Activated T-cell treated with anti-CD3 and anti-CD28 coated beads, Interleukin-2, amount 50 U/mL, for 24 hours (primary cell): Measurements from ENCODE around the gene RPAP3.
"Not testable (repeated sequence)": the region's sequence is repeated elsewhere in the genome, so short reads cannot be mapped to it uniquely, and the experiment has no call there.

ENCODE experiments used
- DNase-seq: peaks from one replicate; pipeline ENCODE4 v3.0.0-alpha.2; 2020
- H3K27ac Mint-ChIP-seq: 2 replicates; pipeline ENCODE4 v1.8.0; 2020; ENCODE audit warnings: mild to moderate bottlenecking, mixed read lengths
- H3K27me3 Mint-ChIP-seq: 2 replicates; pipeline ENCODE4 v1.8.0; 2020; ENCODE audit warnings: mixed read lengths
- H3K36me3 Mint-ChIP-seq: 2 replicates; pipeline ENCODE4 v1.8.0; 2020; ENCODE audit warnings: low read depth, mixed read lengths
- H3K4me1 Mint-ChIP-seq: 2 replicates; pipeline ENCODE4 v1.8.0; 2020; ENCODE audit warnings: low read depth, mixed read lengths
- H3K4me3 Mint-ChIP-seq: 2 replicates; pipeline ENCODE4 v1.8.0; 2020; ENCODE audit warnings: mild to moderate bottlenecking, moderate library complexity, mixed read lengths
- H3K9me3 Mint-ChIP-seq: 2 replicates; pipeline ENCODE4 v1.8.0; 2020; ENCODE audit warnings: mixed read lengths

RPAP3 gene

DNA sequence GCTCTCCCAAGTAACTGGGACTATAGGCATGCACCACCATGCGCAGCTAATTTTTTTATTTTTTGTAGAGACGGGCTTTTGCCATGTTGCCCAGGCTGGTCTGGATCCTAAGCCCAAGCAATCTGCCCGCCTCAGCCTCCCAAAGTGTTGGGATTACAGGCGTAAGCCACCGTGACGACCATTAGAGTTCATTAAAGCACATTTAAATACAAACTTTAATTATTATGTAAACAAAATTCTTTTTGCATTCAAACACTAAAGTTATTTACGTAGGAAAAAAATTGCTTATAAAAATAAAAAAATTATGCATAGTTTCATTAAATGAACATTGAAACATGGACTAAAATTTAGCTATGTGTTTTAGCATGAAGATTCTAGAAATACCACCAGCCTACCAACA, 7.2 kb downstream of the RPAP3 start:
- H3K4me1 Mint-ChIP-seq, result peaks cover 38% of the 10 kb centered on the region
- H3K27me3 Mint-ChIP-seq, result no peaks in the 10 kb centered on the region
- H3K27ac Mint-ChIP-seq, result no peak overlapping the region
- peaks cover 82% of the 10 kb centered on the region for H3K36me3 Mint-ChIP-seq
- no peaks in the 10 kb centered on the region for H3K9me3 Mint-ChIP-seq
- no peak overlapping the region for H3K4me3 Mint-ChIP-seq
- no peak for DNase-seq

GRCh38 chr12:47698055-47698454, 7.8 kb downstream of the RPAP3 start:
- no peak for DNase-seq
- Mint-ChIP-seq H3K27me3 (no peaks in the 10 kb centered on the region), H3K4me3 (no peak overlapping the region), H3K4me1 (peaks cover 34% of the 10 kb centered on the region), H3K27ac (no peak overlapping the region), H3K36me3 (peaks cover 82% of the 10 kb centered on the region), H3K9me3 (no peaks in the 10 kb centered on the region)

- Mint-ChIP-seq H3K27ac (peak overlapping the region; percentile 18), H3K36me3 (peaks cover 79% of the 10 kb centered on the region), H3K27me3 (no peaks in the 10 kb centered on the region), H3K4me1 (peaks cover 5% of the 10 kb centered on the region), H3K9me3 (no peaks in the 10 kb centered on the region), H3K4me3 (no peak overlapping the region)
- no peak for DNase-seq
Measured at GRCh38 chr12:47689215-47689614, 16.6 kb downstream of the RPAP3 start.

- DNase-seq, result no peak
- peaks cover 76% of the 10 kb centered on the region for H3K36me3 Mint-ChIP-seq
- H3K9me3 Mint-ChIP-seq, result no peaks in the 10 kb centered on the region
- H3K4me3 Mint-ChIP-seq, result no peak overlapping the region
- no peaks in the 10 kb centered on the region for H3K27me3 Mint-ChIP-seq
- no peak overlapping the region for H3K27ac Mint-ChIP-seq
- H3K4me1 Mint-ChIP-seq, result peaks cover 10% of the 10 kb centered on the region
Measured at GRCh38 chr12:47687636-47688035, 18.2 kb downstream of the RPAP3 start.

GRCh38 chr12:47686645-47687240, 19.1 kb downstream of the RPAP3 start:
- no peaks in the 10 kb centered on the region for H3K9me3 Mint-ChIP-seq
- H3K4me3 Mint-ChIP-seq, result no peak overlapping the region
- no peak for DNase-seq
- no peak overlapping the region for H3K27ac Mint-ChIP-seq
- H3K4me1 Mint-ChIP-seq, result peaks cover 10% of the 10 kb centered on the region
- peaks cover 75% of the 10 kb centered on the region for H3K36me3 Mint-ChIP-seq
- no peaks in the 10 kb centered on the region for H3K27me3 Mint-ChIP-seq

GRCh38 chr12:47679785-47680184, 26.0 kb downstream of the RPAP3 start:
- Mint-ChIP-seq H3K36me3 (peaks cover 89% of the 10 kb centered on the region), H3K4me3 (no peak overlapping the region), H3K27ac (no peak overlapping the region), H3K27me3 (no peaks in the 10 kb centered on the region), H3K4me1 (peaks cover 22% of the 10 kb centered on the region), H3K9me3 (no peaks in the 10 kb centered on the region)
- DNase-seq, result no peak

- H3K36me3 Mint-ChIP-seq, result peaks cover 82% of the 10 kb centered on the region
- DNase-seq, result no peak
- H3K27ac Mint-ChIP-seq, result no peak overlapping the region
- no peaks in the 10 kb centered on the region for H3K27me3 Mint-ChIP-seq
- no peaks in the 10 kb centered on the region for H3K9me3 Mint-ChIP-seq
- H3K4me1 Mint-ChIP-seq, result peaks cover 29% of the 10 kb centered on the region
- H3K4me3 Mint-ChIP-seq, result no peak overlapping the region
Measured at GRCh38 chr12:47672068-47672467, 33.8 kb downstream of the RPAP3 start.

DNA sequence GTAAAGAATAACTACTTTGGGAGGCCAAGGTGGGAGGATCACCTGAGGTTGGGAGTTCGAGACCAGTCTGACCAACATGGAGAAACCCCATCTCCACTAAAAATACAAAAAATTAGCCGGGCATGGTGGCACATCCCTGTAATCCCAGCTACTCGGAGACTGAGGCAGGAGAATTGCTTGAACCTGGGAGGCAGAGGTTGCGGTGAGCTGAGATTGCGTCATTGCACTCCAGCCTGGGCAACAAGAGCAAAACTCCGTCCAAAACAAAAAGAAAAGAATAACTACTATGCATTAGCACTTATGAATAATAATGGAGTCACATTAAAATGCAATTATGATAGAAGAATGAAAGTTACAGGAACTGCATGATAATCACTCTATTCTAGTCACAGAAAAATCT, 37.9 kb downstream of the RPAP3 start:
- DNase-seq, H3K27ac Mint-ChIP-seq: not testable (repeated sequence)

DNA sequence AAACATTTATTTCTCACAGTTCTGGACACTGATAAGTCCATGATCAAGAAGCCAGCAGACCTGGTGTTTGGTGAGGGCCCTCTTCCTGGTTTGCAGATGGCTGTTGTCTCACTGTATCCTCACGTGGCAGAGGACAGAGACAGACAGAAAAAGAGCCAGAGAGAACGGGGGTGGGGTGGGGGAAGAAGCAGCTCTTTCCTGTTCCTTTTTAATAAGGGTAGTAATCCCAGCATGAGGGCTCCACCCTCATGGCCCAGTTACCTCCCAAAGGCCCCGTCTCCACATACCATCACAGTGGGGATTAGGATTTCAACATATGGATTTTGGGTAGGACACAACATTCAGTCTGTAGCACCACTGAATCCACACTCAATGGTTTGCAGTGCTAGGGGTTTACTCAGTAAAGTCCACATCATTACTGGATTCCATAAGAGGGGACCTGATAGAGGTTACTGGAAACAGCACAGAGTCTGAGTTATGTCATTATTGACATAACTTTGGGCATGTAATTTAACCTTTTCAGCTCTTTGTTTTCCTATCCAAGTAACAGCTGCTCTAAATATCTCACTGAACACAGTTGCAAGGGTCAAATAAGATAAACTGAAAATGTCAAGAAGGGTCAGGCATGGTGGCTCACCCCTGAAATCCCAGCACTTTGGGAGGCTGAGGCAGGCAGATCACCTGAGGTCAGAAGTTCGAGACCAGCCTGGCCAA, 53.2 kb downstream of the RPAP3 start:
- DNase-seq, result no peak
- H3K27ac Mint-ChIP-seq, result no peak overlapping the region
- no peak overlapping the region for H3K4me3 Mint-ChIP-seq
- peaks cover 21% of the 10 kb centered on the region for H3K4me1 Mint-ChIP-seq
- no peaks in the 10 kb centered on the region for H3K27me3 Mint-ChIP-seq
- H3K36me3 Mint-ChIP-seq, result peaks cover 4% of the 10 kb centered on the region
- no peaks in the 10 kb centered on the region for H3K9me3 Mint-ChIP-seq

More for the DNA sequence above, 37.9 kb downstream of the RPAP3 start:
- H3K4me3 Mint-ChIP-seq, H3K9me3 Mint-ChIP-seq, H3K27me3 Mint-ChIP-seq: not testable (repeated sequence)
- Mint-ChIP-seq H3K36me3 (peaks cover 78% of the 10 kb centered on the region), H3K4me1 (peaks cover 13% of the 10 kb centered on the region)

DNA sequence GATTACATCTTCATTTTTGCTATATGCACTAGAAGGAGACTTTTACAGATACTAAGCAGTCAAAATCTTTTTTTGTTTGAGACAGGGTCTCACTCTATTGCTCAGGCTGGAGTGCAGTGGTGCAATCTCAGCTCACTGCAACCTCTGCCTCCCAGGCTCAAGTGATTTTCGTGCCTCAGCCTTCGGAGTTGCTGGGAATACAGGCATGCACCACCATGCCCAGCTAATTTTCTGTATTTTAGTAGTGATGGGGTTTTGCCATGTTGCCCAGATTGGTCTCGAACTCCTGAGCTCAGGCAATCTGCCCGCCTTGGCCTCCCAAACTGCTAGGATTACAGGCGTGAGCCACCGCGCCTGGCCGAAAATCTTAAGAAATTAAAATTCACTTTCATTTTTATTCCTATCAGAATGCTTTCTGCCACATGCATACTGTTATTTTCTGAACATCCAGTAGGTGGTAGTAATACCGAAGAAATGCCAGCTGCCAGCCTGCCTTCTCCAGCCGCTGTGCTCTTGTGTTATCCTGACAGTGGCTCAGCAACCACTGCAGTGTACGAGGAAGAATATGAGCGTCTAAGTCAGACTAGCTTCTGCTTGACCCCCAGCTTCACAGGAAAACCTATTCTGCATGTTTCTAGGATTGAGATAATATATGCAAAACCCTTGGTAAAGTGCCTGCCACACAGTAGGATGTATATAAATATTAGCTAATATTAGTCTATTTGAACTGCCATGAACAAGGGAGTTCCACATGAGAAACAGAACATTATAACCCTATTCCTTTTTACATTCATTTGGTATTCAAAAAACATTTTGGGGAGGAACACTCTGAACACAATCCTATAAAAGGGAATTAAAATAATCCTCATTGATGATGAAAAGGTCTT, 54.2 kb downstream of the RPAP3 start:
- Mint-ChIP-seq H3K36me3 (peaks cover 9% of the 10 kb centered on the region), H3K27ac (no peak overlapping the region), H3K4me1 (peaks cover 21% of the 10 kb centered on the region), H3K9me3 (no peaks in the 10 kb centered on the region), H3K27me3 (no peaks in the 10 kb centered on the region), H3K4me3 (no peak overlapping the region)
- peak; percentile 53 for DNase-seq

- H3K27me3 Mint-ChIP-seq, result no peaks in the 10 kb centered on the region
- no peak overlapping the region for H3K4me3 Mint-ChIP-seq
- no peaks in the 10 kb centered on the region for H3K9me3 Mint-ChIP-seq
- peaks cover 17% of the 10 kb centered on the region for H3K36me3 Mint-ChIP-seq
- no peak overlapping the region for H3K27ac Mint-ChIP-seq
- peaks cover 21% of the 10 kb centered on the region for H3K4me1 Mint-ChIP-seq
- DNase-seq, result no peak
Measured at GRCh38 chr12:47650469-47650868, 55.4 kb downstream of the RPAP3 start.

DNA sequence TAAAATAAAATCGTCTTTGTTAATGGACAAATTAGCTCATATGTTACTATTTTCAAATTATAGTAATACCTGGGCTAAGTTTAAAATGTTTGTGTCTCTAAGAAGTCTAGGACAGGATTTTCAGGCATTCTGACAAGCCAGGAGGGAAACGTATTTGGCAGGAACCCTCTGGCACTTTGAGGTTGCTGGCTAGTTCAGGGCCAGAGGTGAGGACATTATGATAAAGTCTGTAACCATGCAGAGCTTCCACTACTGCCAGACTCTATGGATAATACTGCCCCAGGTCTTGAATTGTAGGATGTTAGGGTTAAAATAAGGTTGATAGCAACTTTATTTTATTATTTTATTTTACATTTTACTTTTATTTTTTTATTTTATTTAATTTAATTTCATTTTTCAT, 56.4 kb downstream of the RPAP3 start:
- peaks cover 21% of the 10 kb centered on the region for H3K4me1 Mint-ChIP-seq
- no peak overlapping the region for H3K27ac Mint-ChIP-seq
- H3K36me3 Mint-ChIP-seq, result peaks cover 24% of the 10 kb centered on the region
- H3K27me3 Mint-ChIP-seq, result no peaks in the 10 kb centered on the region
- no peak overlapping the region for H3K4me3 Mint-ChIP-seq
- DNase-seq, result no peak
- peaks cover 6% of the 10 kb centered on the region for H3K9me3 Mint-ChIP-seq

GRCh38 chr12:47648056-47648579, 57.7 kb downstream of the RPAP3 start:
- peaks cover 11% of the 10 kb centered on the region for H3K9me3 Mint-ChIP-seq
- H3K27me3 Mint-ChIP-seq, result no peaks in the 10 kb centered on the region
- H3K27ac Mint-ChIP-seq, result no peak overlapping the region
- no peak overlapping the region for H3K4me3 Mint-ChIP-seq
- peaks cover 32% of the 10 kb centered on the region for H3K36me3 Mint-ChIP-seq
- DNase-seq, result no peak
- H3K4me1 Mint-ChIP-seq, result peaks cover 21% of the 10 kb centered on the region

- H3K9me3 Mint-ChIP-seq, result peaks cover 58% of the 10 kb centered on the region
Measured at GRCh38 chr12:47642310-47642709, 63.5 kb downstream of the RPAP3 start.

More at GRCh38 chr12:47642310-47642709, 63.5 kb downstream of the RPAP3 start:
- not testable (repeated sequence) for DNase-seq, H3K4me3 Mint-ChIP-seq, H3K27ac Mint-ChIP-seq, H3K27me3 Mint-ChIP-seq, H3K4me1 Mint-ChIP-seq
- peaks cover 81% of the 10 kb centered on the region for H3K36me3 Mint-ChIP-seq
